Vagina (tissue), 2 donors: ENCODE data around the gene TRAPPC2L.

Source experiments
- CTCF ChIP-seq, 3 experiments: fragments of 450-650 bp in 2 of 3; fragments of 200-600 bp in 1 of 3; sonication (generic) in 1 of 3; IDR thresholded peaks; one replicate each; pipeline ENCODE4 v1.5.1; 2017 to 2019; ENCODE audit warnings: antibody characterized with exemption in 3 of 3, mild to moderate bottlenecking in 2 of 3, moderate library complexity in 2 of 3
- POLR2A ChIP-seq, 2 donors: fragments of 450-650 bp; IDR thresholded peaks; one replicate each; pipeline ENCODE4 v1.6.1; 2017; ENCODE audit warnings: antibody characterized with exemption in 2 of 2, mild to moderate bottlenecking in 2 of 2, moderate library complexity in 2 of 2
- POLR2AphosphoS5 ChIP-seq, 2 donors: sonication (generic); formaldehyde crosslinking; IDR thresholded peaks; one replicate each; pipeline ENCODE4 v1.9.0; 2017; ENCODE audit warnings: antibody characterized with exemption in 2 of 2, mild to moderate bottlenecking in 2 of 2, low read depth in 1 of 2; ENCODE audit not compliant: insufficient read depth in 1 of 2

- TF ChIP-seq POLR2AphosphoS5 (IDR thresholded peaks at IDR 0.05; ENCODE audit: insufficient read depth in 1 of 2, low read depth in 1 of 2) (no peak), CTCF (IDR thresholded peaks at IDR 0.05) (no peak), POLR2A (IDR thresholded peaks at IDR 0.05) (no peak)
Observed at GRCh38 chr16:88878967-88879787, 22.2 kb downstream of the TRAPPC2L start.
